ENCODE data around the gene NLGN3. TPM values are rescaled to one million over a fixed set of nuclear protein-coding genes. Genes with fewer than 3 reads are reported as not detected.

NLGN3 gene
- total RNA-seq, 6 experiments from 2014 or later: 0.12 to 0.25 (median 0.14) TPM; not detected in 1

DNA sequence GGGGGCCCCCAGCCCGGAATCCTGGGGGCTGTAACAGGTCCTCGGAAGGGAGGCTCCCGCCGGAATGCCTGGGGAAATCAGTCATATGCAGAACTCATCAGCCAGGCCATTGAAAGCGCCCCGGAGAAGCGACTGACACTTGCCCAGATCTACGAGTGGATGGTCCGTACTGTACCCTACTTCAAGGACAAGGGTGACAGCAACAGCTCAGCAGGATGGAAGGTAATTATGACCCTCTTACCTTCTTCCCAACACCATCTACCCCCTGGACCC is 47.9 kb upstream of the NLGN3 start:
- Histone ChIP-seq H3K27me3 (no peaks in the 10 kb centered on the region), H3K36me3 (no peaks in the 10 kb centered on the region), H3K4me1 (no peaks in the 10 kb centered on the region), H3K4me3 (peak overlapping the region; percentile 39 to 59 (median 54)), H3K9me3 (no peaks in the 10 kb centered on the region), H3K27ac (no peak overlapping the region)
- 26% methylated on average over 5 of the region's 9 CpGs for WGBS (ENCODE audit: insufficient coverage, low coverage, low lambda C conversion rate, missing lambda C conversion rate)
- intact Hi-C loops (cut with DNase I): no loop called here
- TF ChIP-seq, protein P1, sequence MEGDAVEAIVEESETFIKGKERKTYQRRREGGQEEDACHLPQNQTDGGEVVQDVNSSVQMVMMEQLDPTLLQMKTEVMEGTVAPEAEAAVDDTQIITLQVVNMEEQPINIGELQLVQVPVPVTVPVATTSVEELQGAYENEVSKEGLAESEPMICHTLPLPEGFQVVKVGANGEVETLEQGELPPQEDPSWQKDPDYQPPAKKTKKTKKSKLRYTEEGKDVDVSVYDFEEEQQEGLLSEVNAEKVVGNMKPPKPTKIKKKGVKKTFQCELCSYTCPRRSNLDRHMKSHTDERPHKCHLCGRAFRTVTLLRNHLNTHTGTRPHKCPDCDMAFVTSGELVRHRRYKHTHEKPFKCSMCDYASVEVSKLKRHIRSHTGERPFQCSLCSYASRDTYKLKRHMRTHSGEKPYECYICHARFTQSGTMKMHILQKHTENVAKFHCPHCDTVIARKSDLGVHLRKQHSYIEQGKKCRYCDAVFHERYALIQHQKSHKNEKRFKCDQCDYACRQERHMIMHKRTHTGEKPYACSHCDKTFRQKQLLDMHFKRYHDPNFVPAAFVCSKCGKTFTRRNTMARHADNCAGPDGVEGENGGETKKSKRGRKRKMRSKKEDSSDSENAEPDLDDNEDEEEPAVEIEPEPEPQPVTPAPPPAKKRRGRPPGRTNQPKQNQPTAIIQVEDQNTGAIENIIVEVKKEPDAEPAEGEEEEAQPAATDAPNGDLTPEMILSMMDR (IDR thresholded peaks at IDR 0.05): no peak
- TF ChIP-seq POLR2A (IDR thresholded peaks at IDR 0.05): no peak
- ATAC-seq (peak in 1 of 4 donors; percentile 2), DNase-seq (no peak)

DNA sequence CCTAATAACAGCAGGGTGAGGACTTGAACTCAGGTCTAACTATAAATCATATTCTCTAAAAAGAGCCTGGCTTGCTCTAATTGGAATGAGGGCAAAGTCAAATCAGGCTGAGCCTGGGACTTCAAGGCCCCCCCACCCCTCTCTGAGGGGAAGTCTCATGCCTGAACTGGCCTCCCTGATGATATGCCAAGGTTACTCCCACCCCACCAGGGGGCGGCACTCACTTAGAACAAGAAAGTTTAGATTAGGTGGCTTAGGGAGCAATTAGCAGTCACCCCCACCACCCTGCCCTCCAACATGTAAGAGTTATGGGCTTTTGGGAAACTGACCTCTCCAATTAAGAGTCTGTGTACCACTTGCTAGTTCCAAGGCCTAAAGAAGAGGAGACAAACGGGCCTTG is 46.3 kb upstream of the NLGN3 start:
- H3K4me1 ChIP-seq: no peaks in the 10 kb centered on the region
- H3K4me3 ChIP-seq: no peak overlapping the region
- H3K27me3 ChIP-seq: no peaks in the 10 kb centered on the region
- 20% methylated on average over 2 of the region's 2 CpGs for WGBS (ENCODE audit: insufficient coverage, low coverage, low lambda C conversion rate, missing lambda C conversion rate)
- intact Hi-C loops (cut with DNase I): no loop called here
- no peaks in the 10 kb centered on the region for H3K9me3 ChIP-seq
- DNase-seq (peak in 1 of 3 donors; percentile 45), ATAC-seq (peak in 3 of 4 donors; percentile 7 to 31 (median 26))
- no peaks in the 10 kb centered on the region for H3K36me3 ChIP-seq
- TF ChIP-seq POLR2A (IDR thresholded peaks at IDR 0.05): no peak
- TF ChIP-seq, protein P1 (IDR thresholded peaks at IDR 0.05): peak; percentile 37 to 50 (median 42)
- no peak overlapping the region for H3K27ac ChIP-seq

DNA sequence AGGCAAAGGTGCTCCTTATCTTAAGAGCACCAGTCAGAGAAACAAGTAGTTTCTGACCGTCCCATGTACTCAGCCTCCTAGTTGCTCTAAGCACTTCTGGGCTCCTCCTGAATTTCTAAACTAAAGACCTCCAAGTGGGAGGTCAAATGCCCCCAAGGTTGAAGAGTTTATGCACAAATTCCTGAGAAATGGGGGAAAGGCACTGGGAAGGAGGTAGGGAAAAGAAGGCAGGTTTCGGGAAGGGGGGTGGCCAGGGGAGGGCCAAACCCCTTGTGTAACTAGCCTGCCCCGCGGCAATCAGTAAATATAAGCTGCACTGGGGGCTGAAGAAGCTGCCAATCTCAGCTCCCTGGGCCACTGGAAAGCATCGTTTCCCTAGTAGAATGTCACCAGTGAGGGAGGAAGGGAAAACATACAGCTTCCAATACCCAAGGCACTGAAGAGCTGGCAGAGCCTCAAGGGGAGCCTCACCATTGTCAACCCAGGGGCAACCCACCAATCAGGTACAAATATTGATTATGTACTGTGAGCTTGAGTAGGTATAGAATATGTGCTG is 45.6 kb upstream of the NLGN3 start:
- 43% methylated on average over 4 of the region's 5 CpGs for WGBS (ENCODE audit: insufficient coverage, low coverage, low lambda C conversion rate, missing lambda C conversion rate)
- intact Hi-C loops (cut with DNase I): no loop called here
- Histone ChIP-seq H3K9me3 (no peaks in the 10 kb centered on the region), H3K4me1 (no peaks in the 10 kb centered on the region), H3K27me3 (no peaks in the 10 kb centered on the region), H3K27ac (no peak overlapping the region), H3K36me3 (no peaks in the 10 kb centered on the region), H3K4me3 (no peak overlapping the region)
- ATAC-seq (no peak), DNase-seq (no peak)
- no peak for TF ChIP-seq POLR2A (IDR thresholded peaks at IDR 0.05)
- TF ChIP-seq, protein P1 (IDR thresholded peaks at IDR 0.05): no peak

DNA sequence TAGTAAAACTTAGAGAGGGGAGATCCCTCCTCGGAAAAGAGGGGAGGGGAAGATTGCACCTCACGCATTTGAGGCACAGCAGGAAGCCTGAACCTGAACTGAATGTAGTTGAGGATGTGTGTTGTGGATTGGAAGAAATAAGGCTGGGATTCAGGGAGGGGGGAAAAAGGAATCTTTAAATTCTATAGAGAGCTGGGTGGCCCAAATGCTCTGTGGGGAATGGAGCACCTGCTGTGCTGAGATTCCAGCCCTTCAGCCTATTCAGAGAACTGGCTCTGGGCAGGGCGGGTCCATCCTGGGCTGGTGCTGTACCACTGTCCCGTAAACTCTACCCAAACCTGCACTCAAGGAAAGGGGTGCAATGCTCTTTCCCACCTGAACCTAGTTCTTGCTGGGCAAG is 44.9 kb upstream of the NLGN3 start:
- no peaks in the 10 kb centered on the region for H3K4me1 ChIP-seq
- H3K27ac ChIP-seq: no peak overlapping the region
- no peak overlapping the region for H3K4me3 ChIP-seq
- H3K27me3 ChIP-seq: no peaks in the 10 kb centered on the region
- no peak for ATAC-seq
- DNase-seq: no peak
- no peaks in the 10 kb centered on the region for H3K36me3 ChIP-seq
- H3K9me3 ChIP-seq: no peaks in the 10 kb centered on the region
- TF ChIP-seq, protein P1 (IDR thresholded peaks at IDR 0.05): no peak
- WGBS (ENCODE audit: insufficient coverage, low coverage, low lambda C conversion rate, missing lambda C conversion rate): 51% methylated on average over 2 of the region's 4 CpGs
- intact Hi-C loops (cut with DNase I): no loop called here
